Measurements from ENCODE around the gene FILIP1L.
A peak's percentile ranks its signal among the peaks of the same experiment; 100 is the strongest.
"Not testable (repeated sequence)": the region's sequence is repeated elsewhere in the genome, so short reads cannot be mapped to it uniquely, and the experiment has no call there.

Gene FILIP1L

DNA sequence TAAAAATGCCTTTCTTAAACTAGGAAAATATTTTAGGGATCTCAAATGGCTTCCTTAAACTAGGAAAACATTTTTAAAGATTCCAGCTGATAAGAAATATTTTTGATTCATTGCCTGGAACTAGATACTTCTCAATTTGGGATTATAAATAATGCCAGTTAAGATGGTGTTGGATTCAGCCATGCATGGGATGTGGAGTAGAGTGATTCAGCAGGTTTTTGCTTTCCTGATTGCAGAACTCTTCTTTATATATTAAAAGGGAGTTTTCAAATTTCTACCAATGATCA is 15.6 kb downstream of the FILIP1L start:
- no peak for DNase-seq (ENCODE audit: low read depth, low spot score)

DNA sequence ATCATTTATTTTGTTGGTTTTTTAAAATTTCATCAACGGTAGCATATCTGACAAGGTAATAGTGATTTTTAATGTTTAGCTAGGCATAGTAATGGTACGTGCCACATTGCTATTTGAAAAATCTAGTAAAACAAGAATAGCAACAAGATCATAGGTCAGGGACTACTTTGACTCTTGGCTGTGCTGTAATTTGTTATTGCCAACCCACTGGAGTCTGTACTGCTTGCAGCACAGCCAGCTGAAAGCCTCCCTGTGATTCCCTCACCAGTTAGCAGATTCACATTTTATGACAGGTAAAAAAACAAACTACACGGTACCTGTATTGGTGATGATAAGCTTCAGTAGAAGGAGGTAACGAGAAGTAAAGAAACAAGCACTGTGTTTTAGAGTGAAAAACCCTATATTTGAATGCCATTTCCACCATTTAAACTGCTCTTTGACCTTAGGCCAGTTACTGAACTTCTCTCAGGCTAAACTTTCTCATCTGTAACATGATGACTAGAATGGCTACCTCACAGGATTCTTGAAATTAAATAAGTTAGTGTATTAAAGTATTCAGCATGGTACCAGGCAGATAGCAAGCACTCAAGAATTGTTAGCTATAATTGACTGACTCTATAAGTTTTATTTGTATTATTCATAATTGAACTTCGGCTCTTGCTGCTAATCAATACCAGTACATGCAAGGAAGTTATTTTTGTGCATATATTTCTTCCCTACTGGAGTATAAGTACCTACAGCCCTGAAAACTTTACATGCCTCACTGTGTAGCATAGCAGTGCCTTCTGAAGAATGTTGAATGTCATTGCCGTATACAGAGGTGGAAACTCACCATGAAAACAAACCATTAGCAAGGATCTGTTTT is 16.1 kb downstream of the FILIP1L start:
- no peak for DNase-seq (ENCODE audit: low read depth, low spot score)

DNA sequence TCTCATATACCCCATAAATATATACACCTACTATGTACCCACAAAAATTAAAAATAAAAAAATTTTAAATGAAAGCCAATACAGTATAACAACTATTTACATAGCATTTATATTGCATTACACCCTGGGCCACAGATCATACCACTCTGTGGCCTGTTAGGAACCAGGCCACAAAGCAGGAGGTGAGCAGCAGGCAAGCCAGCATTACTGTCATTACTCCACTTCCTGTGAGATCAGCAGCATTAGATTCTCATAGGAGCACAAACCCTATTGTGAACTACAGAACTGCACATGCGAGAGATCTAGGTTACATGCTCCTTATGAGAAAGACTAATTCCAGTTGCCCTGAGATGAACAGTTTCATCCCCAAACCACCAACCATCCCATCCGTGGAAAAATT is 17.4 kb downstream of the FILIP1L start:
- no peak for DNase-seq (ENCODE audit: low read depth, low spot score)

DNA sequence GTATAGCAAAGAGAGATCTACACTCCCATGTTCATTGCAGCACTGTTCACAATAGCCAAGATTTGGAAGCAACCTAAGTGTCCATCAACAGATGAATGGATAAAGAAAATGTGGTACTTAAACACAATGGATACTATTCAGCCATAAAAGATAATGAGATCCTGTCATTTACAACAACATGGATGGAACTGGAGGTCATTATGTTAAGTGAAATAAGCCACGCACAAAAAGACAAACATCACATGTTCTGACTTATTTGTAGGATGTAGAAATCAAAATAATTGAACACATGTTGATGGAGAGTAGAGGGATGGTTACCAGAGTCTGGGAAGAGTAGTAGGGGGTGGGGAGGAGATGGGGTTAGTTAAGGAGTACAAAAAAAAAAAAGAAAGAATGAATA is 18.0 kb downstream of the FILIP1L start:
- not testable (repeated sequence) for DNase-seq (ENCODE audit: low read depth, low spot score)

DNA sequence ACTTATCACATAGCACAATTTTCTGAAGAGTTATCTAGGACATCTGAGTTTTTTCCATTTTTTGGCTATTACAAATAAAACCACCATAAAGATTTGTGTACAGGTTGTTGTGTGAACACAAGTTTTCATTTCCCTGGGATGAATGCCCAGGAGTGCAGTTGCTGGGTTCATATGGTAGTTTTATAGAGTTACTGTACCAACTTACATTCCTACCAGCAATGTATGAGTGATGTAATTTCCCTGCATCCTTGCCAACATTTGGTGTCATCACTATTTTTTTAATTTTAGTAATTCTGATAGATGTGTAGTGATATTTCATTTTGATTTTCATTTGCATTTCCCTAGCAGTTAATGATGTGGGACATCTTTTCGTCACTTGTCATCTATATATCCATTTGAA is 20.5 kb downstream of the FILIP1L start:
- DNase-seq (ENCODE audit: low read depth, low spot score) = no peak

DNA sequence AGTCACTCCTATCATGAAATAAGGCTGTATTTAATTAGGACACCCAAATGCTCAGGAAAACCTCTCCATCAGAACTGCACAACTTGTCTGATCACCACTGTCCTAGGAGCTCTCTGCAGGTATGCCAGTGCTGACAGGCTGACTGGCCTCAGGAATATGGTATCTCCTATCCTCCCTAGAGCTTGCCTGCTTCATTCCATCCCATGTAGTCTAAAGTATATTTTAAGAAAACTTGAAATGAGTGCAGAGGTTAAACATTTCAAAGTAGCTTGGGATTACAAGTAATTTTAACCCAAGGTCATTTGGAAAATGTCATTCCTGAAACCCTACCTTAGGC is 23.7 kb downstream of the FILIP1L start:
- no peak for DNase-seq (ENCODE audit: low read depth, low spot score)

DNA sequence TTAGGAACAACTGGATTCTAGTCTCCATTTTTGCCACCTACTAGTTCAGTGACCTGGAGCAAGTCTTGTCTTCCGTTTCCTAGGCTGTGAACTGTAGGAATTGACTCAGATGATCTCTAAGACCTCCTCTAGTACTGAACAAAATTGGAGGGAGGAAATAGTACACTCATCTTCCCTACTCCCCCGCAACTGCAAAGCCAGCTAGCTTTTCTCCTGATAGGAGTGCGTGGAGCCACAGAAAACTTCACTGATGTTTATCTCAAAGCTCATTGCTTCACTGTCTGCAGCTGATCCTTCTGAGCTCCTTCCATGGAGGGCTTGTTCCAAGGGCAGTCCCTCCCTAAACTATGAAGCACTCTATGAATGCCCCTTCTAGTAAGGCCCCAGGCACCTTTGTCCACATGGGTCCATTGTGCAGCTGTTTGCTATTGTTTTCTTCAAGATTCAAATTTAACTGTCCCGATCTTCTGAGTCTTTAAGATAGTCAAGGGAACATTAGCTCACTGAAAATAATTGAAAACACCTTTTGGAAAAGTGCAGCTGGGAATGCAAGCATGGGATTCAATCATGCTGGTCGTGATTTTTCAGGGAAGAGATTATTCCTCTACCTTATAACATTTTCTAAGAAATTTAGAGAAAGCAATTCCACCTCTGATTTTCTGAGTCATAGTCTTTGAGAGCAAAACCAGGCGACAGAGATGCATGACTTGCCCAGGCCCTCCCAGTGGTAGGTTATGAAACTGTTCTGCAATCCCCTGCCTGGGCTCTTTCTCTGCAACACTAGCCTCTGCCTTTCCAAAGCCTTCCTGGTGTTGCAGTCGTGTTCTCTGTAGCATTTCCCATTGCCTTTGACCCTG is 24.3 kb downstream of the FILIP1L start:
- no peak for DNase-seq (ENCODE audit: low read depth, low spot score)

DNA sequence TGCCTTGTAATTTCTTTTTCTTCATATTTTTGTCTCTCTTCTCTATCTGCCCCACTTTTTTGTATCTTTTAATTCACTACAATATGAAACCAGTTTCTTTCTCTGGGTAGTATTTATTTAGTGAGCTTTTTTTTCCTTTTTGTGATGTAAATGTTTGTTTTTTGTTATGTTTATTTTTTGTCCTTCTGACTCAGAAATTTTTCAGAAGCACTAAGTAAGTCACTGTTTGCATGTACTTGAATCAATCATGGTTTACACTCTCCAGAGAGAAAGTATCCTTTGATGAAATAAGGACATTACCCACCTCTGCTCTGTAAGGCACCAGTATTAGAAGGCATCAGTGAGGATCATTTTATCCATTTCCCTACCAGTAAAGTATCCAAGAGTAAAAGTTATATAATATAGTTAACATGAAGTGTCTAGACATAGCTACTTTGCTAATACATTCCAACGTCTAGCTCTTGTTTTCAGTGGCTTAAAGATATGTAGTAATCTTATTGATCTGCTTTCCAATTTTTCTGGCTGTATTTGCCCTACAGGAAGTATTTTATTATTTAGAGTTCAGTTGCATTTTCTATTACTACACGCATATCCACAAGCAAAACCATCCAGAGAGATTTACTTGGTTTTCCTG is 25.4 kb downstream of the FILIP1L start:
- no peak for DNase-seq (ENCODE audit: low read depth, low spot score)

DNA sequence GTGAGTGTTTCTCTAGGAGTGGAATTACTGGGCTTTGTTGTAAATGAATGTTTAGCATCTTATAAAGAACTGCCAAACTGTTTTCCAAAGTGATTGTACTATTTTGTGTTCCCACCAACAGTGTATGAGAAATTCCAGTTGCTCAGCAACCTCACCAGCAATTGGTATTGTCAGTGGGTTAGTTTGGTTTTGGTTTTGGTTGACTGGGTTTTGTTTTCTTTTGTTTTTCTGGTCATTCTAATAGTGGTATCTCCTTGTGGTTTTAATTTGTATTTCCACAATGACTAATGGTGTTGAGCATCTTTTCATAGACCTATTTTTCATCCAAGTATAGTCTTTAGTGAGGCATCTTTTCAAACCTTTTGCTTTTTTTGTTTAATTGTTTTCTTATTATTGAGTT is 27.1 kb downstream of the FILIP1L start:
- DNase-seq (ENCODE audit: low read depth, low spot score) = peak; percentile 37

DNA sequence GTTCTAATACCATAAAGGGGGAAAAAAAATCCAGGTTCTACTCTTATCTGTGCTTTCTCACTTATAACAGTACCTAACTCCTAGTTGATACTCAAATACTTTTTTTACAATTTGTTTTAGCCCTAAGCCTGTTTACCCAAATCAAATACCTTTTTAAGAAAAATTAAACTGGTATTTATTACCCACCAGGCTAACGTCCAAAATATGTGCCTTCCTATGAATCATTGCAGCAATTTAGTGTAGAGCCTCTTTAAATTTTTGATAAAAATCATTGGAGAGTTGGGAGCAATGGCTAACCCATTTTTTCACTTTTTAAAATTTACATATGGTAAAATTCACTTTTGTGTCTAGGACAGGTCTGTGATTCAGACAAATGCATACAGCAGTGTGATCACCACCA is 27.9 kb downstream of the FILIP1L start:
- no peak for DNase-seq (ENCODE audit: low read depth, low spot score)

DNA sequence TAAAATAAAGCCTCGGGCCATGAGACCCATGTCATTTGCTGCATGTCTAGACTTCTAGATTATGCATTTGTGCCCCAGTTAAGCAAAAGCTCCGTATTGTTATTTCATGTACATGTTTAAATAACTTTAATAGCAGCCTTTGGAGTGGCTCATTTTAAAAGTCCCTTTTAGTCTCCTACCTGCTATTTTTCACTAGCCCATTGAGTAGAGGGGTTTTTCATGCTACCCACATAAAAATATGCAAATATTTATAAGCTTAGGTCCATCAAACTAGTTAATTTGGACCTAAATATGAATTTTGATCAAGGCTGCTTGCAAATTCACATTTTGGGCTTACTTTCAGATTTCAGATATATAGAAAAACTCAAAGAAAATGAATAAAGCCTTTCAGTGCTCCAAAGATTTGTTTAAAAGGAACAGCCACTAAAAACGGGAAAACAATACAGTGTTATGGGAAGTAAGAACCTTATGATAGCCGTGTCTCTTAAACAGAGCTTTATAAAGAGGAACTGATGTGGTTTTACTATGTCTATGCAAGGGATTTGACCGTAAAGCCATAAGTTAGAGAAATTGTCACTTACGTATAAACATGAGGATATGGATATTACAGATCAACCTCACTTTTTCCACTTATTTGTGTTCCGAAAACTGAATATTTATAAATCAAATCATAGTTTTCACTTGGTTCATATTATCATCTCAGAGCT is 30.0 kb downstream of the FILIP1L start:
- DNase-seq (ENCODE audit: low read depth, low spot score) = no peak

DNA sequence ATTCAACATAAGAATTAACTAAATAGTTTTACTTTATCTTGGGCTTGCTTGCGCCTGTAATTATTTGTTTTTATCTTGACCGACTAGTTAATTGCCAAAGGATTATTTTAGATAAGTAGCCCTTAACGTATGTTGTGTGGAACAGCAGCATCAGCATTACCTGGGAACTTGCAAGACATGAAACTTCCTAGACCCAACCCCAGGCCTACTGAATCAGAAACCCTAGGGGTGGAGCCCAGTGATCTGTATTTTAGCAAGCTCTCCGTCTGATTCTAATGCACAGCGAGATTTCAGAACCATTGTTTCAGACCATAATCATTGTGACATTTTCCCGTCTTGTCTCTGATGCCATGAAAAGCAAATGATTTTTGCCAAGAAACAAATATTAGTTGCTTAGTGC is 31.1 kb downstream of the FILIP1L start:
- DNase-seq (ENCODE audit: low read depth, low spot score) = no peak

DNA sequence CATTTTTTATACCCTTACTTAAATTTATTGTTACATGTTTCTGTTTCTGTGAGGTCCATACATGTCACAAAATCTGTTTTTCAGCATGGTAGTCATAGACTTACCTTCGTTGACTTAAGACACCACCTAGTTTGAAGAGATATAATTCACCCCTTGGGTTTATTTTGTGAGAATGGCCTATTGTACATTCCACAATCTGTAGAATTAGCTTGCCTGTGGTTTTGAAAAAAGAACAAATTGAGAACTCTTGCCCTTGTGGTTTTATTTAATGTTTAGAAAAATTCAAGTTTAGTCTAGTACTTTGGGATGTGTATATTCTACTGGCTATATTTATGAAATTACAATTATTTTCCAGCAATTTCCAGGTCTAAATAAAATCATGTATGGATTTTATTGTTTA is 31.6 kb downstream of the FILIP1L start:
- no peak for DNase-seq (ENCODE audit: low read depth, low spot score)

DNA sequence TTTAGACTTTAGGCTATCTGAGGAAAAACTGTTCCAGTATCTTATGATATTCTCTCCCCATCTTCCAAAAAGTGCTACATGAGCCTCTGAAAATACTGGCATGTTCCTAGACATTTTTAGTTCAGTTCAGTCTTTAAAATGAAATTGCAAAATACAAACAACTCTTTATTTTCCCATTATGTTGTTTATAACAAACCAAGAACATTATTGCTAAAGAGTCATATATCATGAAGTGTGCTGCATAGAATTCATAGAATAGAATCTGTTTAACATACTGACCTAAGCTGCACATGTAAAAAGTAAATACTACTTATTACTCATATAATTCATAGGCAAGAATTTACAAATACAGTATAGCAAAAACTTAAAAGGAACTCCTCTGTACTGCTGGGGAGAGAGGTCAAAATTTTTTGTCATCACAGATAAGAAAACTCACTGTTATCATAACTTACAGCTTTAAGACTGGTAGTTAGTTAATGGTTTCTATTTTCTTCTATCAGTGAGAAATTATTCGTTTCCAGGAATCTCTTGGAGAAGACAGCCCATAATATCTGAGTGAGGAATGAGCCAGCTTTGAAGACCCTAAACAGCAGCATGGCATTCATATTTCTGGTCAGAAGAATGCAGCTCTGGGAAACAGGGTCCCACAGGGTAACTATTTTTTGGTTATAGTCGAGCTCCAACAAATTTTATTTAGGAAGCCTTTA is 32.2 kb downstream of the FILIP1L start:
- no peak for DNase-seq (ENCODE audit: low read depth, low spot score)

DNA sequence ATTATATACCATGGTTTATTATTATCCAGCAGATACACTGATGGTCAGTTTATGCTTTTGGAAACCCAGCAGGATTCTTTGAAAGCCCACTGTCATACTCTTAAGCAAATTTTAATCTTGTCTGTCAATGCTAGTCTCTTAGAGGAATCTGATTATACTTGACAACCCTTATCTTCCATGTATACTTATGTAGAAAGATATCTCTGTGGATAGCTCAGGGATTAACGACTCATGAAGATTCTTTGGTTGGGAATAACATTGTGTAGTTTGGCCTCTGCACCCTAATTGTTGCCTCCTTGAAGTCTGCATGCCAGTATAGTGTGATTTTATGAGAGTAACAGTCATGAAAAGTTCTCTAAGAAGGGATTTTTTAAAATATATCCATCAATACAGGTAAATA is 33.0 kb downstream of the FILIP1L start:
- DNase-seq (ENCODE audit: low read depth, low spot score) = no peak

DNA sequence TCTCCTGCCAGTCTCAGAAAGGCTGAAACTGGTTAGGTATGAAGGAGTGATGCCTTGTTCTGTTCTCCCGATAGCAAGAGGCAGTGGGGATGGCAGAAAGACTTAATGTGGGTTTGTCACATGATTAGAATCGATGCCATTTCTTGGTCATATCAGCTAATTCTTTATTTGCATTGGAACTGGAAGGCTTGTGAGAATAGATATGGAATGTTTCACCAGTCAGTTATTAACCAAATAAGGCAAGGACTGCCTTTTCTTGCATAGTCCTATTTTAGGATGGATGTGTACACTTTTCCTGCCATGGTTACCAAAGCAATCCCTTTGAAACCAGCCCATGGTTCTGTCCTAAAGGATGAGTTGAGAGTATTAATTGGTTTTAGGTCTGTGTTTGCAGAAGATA is 33.7 kb downstream of the FILIP1L start:
- no peak for DNase-seq (ENCODE audit: low read depth, low spot score)

DNA sequence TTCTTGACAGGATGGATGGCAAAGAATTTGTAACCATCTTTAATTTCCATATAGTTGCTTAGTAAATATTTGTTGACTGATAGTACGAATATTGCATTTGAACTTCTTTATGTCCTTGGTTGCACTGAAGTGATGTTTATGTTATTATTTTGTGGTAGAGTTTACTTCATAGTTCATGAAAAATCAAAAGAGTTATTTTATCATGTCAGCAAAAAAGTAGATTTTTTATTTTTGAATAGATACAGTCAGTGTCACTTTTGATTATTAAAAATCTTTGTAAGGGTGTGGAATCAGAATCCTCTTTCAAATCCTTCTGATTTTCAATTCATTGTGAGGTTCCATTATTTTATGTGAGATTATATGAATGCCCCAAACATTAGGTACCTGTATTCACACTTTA is 35.0 kb downstream of the FILIP1L start:
- DNase-seq (ENCODE audit: low read depth, low spot score) = no peak

DNA sequence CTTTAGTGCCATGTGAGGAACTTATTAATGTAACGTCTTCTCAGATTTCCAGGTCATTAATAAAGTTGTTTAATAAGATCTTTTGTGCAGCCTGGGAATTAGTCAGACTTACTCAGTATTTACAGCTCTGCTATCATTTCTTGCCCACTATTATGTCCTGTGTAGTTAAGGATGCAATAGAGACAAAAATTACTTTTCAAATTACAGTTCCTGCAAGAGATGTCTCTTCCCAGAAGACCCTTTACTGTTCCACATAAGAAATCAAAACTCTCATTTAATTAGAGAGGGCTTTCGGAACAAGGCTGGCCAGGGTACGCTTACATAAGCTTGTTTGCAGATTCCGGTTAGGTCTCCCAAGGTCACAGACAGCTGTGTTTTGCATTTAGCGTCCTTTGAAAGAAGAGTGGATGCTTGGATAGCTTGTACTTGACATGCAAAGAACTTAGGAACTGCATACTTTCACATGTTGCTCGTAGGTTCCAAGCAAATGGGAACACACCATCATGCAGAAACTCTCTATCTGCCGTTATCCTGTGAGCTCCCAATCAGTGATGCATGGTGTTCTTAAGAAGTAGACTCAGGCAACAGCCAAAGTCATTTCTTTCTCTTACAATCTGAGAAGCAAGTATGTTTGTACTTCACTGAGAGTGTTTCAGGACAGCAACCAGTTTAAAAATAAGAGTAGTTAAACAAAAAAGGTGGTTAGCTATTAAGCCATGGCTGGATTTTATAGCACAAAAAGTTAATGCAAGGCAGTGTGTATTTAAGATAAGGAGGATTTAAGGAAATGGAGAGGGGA is 37.4 kb downstream of the FILIP1L start:
- no peak for DNase-seq (ENCODE audit: low read depth, low spot score)

DNA sequence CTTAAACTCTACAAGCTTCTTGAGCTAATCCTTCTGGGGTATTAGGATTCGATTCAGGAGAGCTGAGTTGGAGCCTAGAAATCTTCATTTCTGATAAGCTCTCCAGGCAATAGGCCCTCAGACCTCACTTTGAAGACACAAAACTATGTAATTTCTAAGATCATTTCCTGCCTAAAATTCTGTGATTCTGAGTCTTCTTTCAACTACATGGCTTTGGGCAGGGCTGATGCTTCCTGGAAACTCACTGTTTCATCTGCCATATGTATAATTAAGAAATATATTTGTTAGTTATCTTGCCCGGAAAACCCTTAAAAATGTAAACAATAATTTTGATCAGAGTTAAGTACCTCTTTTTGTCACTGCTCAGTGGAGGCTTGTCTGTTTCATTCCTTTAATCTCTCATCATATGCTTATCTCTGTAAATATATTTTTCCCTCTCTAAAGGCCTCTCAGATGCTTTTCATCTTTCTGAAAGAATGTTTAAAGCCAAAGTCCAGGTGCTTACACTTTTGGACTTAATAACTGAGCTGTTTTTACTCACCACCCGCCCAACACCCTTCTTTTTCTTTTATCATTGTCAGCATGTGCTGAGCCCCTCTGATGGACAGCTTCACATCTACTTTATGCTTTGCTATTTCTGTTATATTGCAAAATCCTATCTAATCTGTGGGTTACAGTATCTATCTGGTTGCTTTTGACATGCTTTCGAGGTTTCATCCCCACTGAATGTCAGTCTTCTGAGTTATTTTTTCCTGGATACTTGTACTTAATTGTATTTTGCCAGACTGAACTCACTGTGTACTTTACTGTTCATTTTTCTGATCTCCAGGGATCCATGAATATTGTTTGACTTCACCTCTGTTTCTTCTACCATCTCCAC is 38.2 kb downstream of the FILIP1L start:
- DNase-seq (ENCODE audit: low read depth, low spot score) = no peak

DNA sequence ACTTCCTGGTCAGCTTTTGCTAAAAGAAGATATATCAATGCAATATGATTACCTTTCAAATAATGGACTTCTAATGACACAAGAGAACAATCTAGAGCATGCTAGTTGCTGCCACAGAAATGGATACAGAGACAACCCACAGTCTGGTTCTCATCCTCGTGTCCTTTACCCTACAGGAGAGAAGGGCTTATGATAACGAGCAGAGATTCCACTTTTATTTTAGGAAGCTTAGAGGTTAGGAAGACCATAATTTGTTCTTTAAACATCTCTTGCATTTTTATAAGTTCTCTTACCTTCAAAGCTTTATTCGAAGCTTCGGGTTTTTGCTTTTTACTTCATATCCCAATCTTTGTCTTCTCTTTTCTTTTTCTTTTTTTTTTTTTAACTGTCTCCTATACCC is 39.1 kb downstream of the FILIP1L start:
- no peak for DNase-seq (ENCODE audit: low read depth, low spot score)
